CD14-positive monocyte (primary cell): ENCODE results near the gene NUP85. TPM values are rescaled to one million over a fixed set of nuclear protein-coding genes. Genes with fewer than 3 reads are reported as not detected.

ENCODE experiments used
- DNase-seq, 3 donors: peaks; one replicate each; pipeline ENCODE4 v3.0.0-alpha.2; 2011 to 2022
- H2AFZ ChIP-seq: 2 replicates; pipeline ENCODE4 v1.6.0; 2012; ENCODE audit warnings: mild to moderate bottlenecking, low read depth, low read length, inconsistent platforms; ENCODE audit not compliant: insufficient read depth, poor library complexity, severe bottlenecking
- H3K27ac ChIP-seq, 2 donors: 1 replicate in 1 of 2; 2 replicates in 1 of 2; pipeline ENCODE4 v1.5.1; 2012 to 2013; ENCODE audit warnings: low read length in 2 of 2, control low read depth in 1 of 2, inconsistent platforms in 1 of 2, low read depth in 1 of 2, mild to moderate bottlenecking in 1 of 2
- H3K27me3 ChIP-seq, 2 donors: one replicate each; pipeline versions ENCODE4 v1.6.0 to v1.6.1; 2011 to 2013; ENCODE audit warnings: low read length in 2 of 2; ENCODE audit not compliant: control insufficient read depth in 2 of 2, insufficient read depth in 2 of 2
- H3K36me3 ChIP-seq, 2 donors: replicated peaks in 1 of 2; 1 replicate in 1 of 2; 2 replicates in 1 of 2; pipeline versions ENCODE4 v1.5.1 to v1.6.1; 2012 to 2013; ENCODE audit warnings: low read length in 2 of 2, control low read depth in 1 of 2, inconsistent platforms in 1 of 2, mild to moderate bottlenecking in 1 of 2; ENCODE audit not compliant: insufficient read depth in 2 of 2, control insufficient read depth in 1 of 2
- H3K4me1 ChIP-seq, 2 donors: 1 replicate in 1 of 2; 2 replicates in 1 of 2; pipeline versions ENCODE4 v1.5.1 to v1.6.1; 2012 to 2013; ENCODE audit warnings: low read length in 2 of 2, control low read depth in 1 of 2, inconsistent platforms in 1 of 2, mild to moderate bottlenecking in 1 of 2, moderate library complexity in 1 of 2; ENCODE audit not compliant: insufficient read depth in 2 of 2, control insufficient read depth in 1 of 2
- H3K4me2 ChIP-seq: replicated peaks from 2 replicates; pipeline ENCODE3; 2012; ENCODE audit warnings: low read length, moderate library complexity, mild to moderate bottlenecking; ENCODE audit not compliant: poor library complexity, severe bottlenecking; ENCODE audit errors: extremely low read depth
- H3K4me3 ChIP-seq, 3 experiments: fragments of 200-600 bp in 1 of 3; sonication (generic) in 1 of 3; replicated peaks in 1 of 3; 1 replicate in 2 of 3; 2 replicates in 1 of 3; pipeline ENCODE4 v1.5.1; 2011 to 2013; ENCODE audit warnings: low read length in 3 of 3, mild to moderate bottlenecking in 3 of 3, control low read depth in 2 of 3, low read depth in 2 of 3, inconsistent platforms in 1 of 3, moderate library complexity in 1 of 3
- H3K79me2 ChIP-seq: 2 replicates; pipeline ENCODE4 v1.6.0; 2012; ENCODE audit warnings: mild to moderate bottlenecking, control low read depth, inconsistent platforms, low read length, moderate library complexity; ENCODE audit not compliant: insufficient read depth
- H3K9ac ChIP-seq: 2 replicates; pipeline ENCODE4 v1.6.0; 2017; ENCODE audit warnings: low read length, mild to moderate bottlenecking; ENCODE audit not compliant: insufficient read depth, poor library complexity, severe bottlenecking
- H3K9me3 ChIP-seq, 2 donors: replicated peaks in 1 of 2; 1 replicate in 1 of 2; 2 replicates in 1 of 2; pipeline versions ENCODE4 v1.5.1 to v1.6.1; 2012 to 2013; ENCODE audit warnings: low read length in 2 of 2, control low read depth in 1 of 2; ENCODE audit not compliant: control insufficient read depth in 1 of 2, insufficient read depth in 1 of 2
- H4K20me1 ChIP-seq: 2 replicates; pipeline ENCODE4 v1.6.0; 2012; ENCODE audit warnings: mild to moderate bottlenecking, low read length, control low read depth, moderate library complexity; ENCODE audit not compliant: insufficient read depth
- H3K27ac Mint-ChIP-seq, 7 donors: one replicate each; pipeline ENCODE4 v1.8.0; 2020; ENCODE audit warnings: mild to moderate bottlenecking in 7 of 7, mixed read lengths in 7 of 7, moderate library complexity in 6 of 7, inconsistent platforms in 2 of 7
- H3K27me3 Mint-ChIP-seq, 3 donors: one replicate each; pipeline ENCODE4 v1.8.0; 2021 to 2022; ENCODE audit warnings: low read depth in 3 of 3, mild to moderate bottlenecking in 3 of 3, mixed read lengths in 3 of 3, moderate library complexity in 3 of 3, inconsistent platforms in 1 of 3
- H3K36me3 Mint-ChIP-seq, 2 donors: one replicate each; pipeline ENCODE4 v1.8.0; 2020; ENCODE audit warnings: mixed read lengths in 2 of 2, inconsistent platforms in 1 of 2, mild to moderate bottlenecking in 1 of 2
- H3K4me1 Mint-ChIP-seq: one replicate; pipeline ENCODE4 v1.8.0; 2020; ENCODE audit warnings: mild to moderate bottlenecking, mixed read lengths
- H3K4me3 Mint-ChIP-seq, 2 donors: one replicate each; pipeline ENCODE4 v1.8.0; 2020; ENCODE audit warnings: mild to moderate bottlenecking in 2 of 2, mixed read lengths in 2 of 2, moderate library complexity in 1 of 2
- H3K9me3 Mint-ChIP-seq, 7 donors: one replicate each; pipeline ENCODE4 v1.8.0; 2020 to 2022; ENCODE audit warnings: mixed read lengths in 7 of 7, mild to moderate bottlenecking in 6 of 7, moderate library complexity in 6 of 7, inconsistent platforms in 2 of 7
- CTCF ChIP-seq: fragments of 200-600 bp; IDR thresholded peaks from one replicate; pipeline ENCODE4 v1.8.0; 2022; ENCODE audit warnings: antibody characterized with exemption, mild to moderate bottlenecking
- WGBS: methylation state at CpG from one replicate; pipeline ENCODE4 v1.1.5; 2013; ENCODE audit warnings: missing lambda C conversion rate; ENCODE audit not compliant: insufficient coverage; 5-methylcytosine and 5-hydroxymethylcytosine counted together
- intact Hi-C, 2 donors: fragments of 100-400 bp; cut with micrococcal nuclease; formaldehyde crosslinking; loops; one replicate each; pipeline versions ENCODE4 v1.15.0 to v1.15.1; 2023
- polyA plus RNA-seq, 3 donors: library from polyadenylated mRNA; depleted of rRNA in 1 of 3; unstranded in 2 of 3; stranded (reverse) in 1 of 3; fragments of 300-500 nt in 2 of 3; fragments of >200 nt in 1 of 3; fragmentation: Illumina TruSeq in 2 of 3; gene quantifications; 1 replicate in 2 of 3; 2 replicates in 1 of 3; pipeline ENCODE4 v1.2.3, GENCODE V29; 2012 to 2021

Gene NUP85
- polyA plus RNA-seq, 3 donors: 36.3 to 94.2 (median 38.7) TPM

GRCh38 chr17:75207760-75208159, 2.3 kb downstream of the NUP85 start:
- no peak overlapping the region for H3K4me3 ChIP-seq
- no peak for TF ChIP-seq CTCF
- WGBS: 83% methylated on average over 8 of the region's 12 CpGs
- H4K20me1 ChIP-seq: no peaks in the 10 kb centered on the region
- peaks cover 36 to 46% of the 10 kb centered on the region in 2 donors for H3K36me3 Mint-ChIP-seq
- H3K9me3 ChIP-seq: no peaks in the 10 kb centered on the region
- no peaks in the 10 kb centered on the region for H3K9me3 Mint-ChIP-seq
- H3K4me1 Mint-ChIP-seq: peaks cover 17% of the 10 kb centered on the region
- intact Hi-C loops: loop anchor here in 1 of 2 donors (10.0 kb wide), 2 partner anchors 93 to 153 kb away; no protein-coding TSS in a partner anchor
- no peak overlapping the region for H3K27ac Mint-ChIP-seq
- H3K27ac ChIP-seq: no peak overlapping the region
- no peak overlapping the region for H3K4me2 ChIP-seq
- H3K27me3 ChIP-seq: no peaks in the 10 kb centered on the region
- peaks cover 56% of the 10 kb centered on the region for H3K79me2 ChIP-seq
- no peaks in the 10 kb centered on the region for H3K27me3 Mint-ChIP-seq
- H2AFZ ChIP-seq: no peak overlapping the region
- H3K4me1 ChIP-seq: peaks cover 19 to 25% of the 10 kb centered on the region in 2 donors
- DNase-seq: no peak
- H3K9ac ChIP-seq: no peak overlapping the region
- H3K36me3 ChIP-seq: peaks cover 35 to 42% of the 10 kb centered on the region in 2 donors
- no peak overlapping the region for H3K4me3 Mint-ChIP-seq

GRCh38 chr17:75208161-75208560, 2.7 kb downstream of the NUP85 start:
- Histone ChIP-seq H3K27me3 (no peaks in the 10 kb centered on the region), H4K20me1 (no peaks in the 10 kb centered on the region), H2AFZ (no peak overlapping the region), H3K4me3 (no peak overlapping the region), H3K27ac (no peak overlapping the region), H3K4me1 (peaks cover 19 to 25% of the 10 kb centered on the region in 2 donors), H3K9me3 (no peaks in the 10 kb centered on the region), H3K9ac (no peak overlapping the region), H3K4me2 (no peak overlapping the region), H3K79me2 (peaks cover 56% of the 10 kb centered on the region), H3K36me3 (peaks cover 39 to 46% of the 10 kb centered on the region in 2 donors)
- Mint-ChIP-seq H3K36me3 (peaks cover 40 to 50% of the 10 kb centered on the region in 2 donors), H3K27ac (no peak overlapping the region), H3K9me3 (no peaks in the 10 kb centered on the region), H3K4me1 (peaks cover 17% of the 10 kb centered on the region), H3K27me3 (no peaks in the 10 kb centered on the region), H3K4me3 (no peak overlapping the region)
- 100% methylated on average over 3 of the region's 9 CpGs for WGBS
- DNase-seq: no peak
- TF ChIP-seq CTCF: no peak
- intact Hi-C loops: loop anchor here in 1 of 2 donors (10.0 kb wide), 2 partner anchors 93 to 153 kb away; no protein-coding TSS in a partner anchor
